Stimulated activated CD4-positive, alpha-beta T cell treated with anti-CD3 and anti-CD28 coated beads, TNF-alpha, amount 100 ng/mL, for 4 hours (primary cell): ENCODE data around the gene SENP7.
"Not testable (repeated sequence)": the region's sequence is repeated elsewhere in the genome, so short reads cannot be mapped to it uniquely, and the experiment has no call there.

Source experiments
- DNase-seq, 3 experiments: peaks; one replicate each; pipeline ENCODE4 v3.0.0-alpha.2; 2020; ENCODE audit warnings: low read depth in 3 of 3

The SENP7 gene

DNA sequence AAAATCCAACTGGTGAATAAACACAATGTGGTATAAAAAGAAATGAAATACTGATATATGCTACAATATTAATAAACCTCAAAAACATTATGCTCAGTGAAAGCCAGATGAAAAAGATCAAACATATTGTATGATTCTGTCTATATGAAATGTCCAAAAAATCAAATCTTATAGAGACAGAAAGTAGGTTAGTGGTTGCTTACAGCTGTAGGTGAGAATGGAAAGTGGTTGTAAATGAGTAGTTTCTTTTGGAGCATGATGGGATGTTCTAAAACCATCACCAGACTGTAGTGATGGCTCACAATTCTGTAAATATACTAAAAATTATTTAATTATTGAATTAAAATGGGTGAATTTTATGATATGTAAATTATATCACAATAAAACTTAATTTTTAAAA is 58.4 kb downstream of the SENP7 start:
- DNase-seq: no peak

DNA sequence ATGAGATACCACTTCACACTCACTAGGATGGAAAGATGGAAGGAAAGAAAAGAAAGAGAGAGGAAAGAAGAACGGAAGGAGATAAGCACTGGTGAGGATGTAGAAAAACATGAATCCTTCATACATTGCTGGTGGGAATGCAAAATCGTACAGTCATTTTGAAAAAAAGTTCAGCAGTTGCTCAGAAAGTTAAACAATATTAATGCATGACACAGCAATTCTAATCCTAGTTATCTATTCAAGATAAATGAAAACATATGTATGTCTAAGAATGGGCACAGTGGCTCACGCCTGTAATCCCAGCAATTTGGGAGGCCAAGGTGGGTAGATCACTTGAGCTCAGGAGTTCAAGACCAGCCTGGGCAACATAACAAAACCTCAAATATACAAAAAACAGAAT is 59.1 kb downstream of the SENP7 start:
- DNase-seq: no peak

- DNase-seq: not testable (repeated sequence)
These were observed 74.4 kb downstream of the SENP7 start for GRCh38 chr3:101438641-101439040.

- no peak for DNase-seq
These were observed 79.4 kb downstream of the SENP7 start for GRCh38 chr3:101433652-101434051.

GRCh38 chr3:101423984-101424888 is 88.8 kb downstream of the SENP7 start:
- DNase-seq: no peak

GRCh38 chr3:101418851-101419250 is 94.2 kb downstream of the SENP7 start:
- DNase-seq: no peak

DNA sequence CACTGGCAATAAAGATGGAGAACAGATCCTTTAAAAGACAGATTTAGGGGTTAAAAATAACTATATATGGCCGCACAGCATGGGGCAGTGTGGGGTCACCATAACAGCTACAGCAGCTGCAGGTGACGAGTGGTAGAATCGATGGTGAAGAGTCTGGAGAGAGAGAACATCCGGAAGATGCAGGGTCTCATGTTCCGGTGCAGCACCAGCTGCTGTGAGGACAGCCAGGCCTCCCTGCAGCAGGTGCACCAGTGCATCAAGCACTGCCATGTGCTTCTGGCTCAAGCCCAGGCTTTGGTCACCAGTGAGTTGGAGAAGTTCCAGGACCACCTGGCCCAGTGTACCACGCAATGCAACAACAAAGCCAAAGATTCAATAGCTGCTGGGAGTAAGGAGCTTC is 98.9 kb downstream of the SENP7 start:
- DNase-seq: no peak

GRCh38 chr3:101413656-101414055 is 99.4 kb downstream of the SENP7 start:
- DNase-seq: no peak

- no peak for DNase-seq
These were observed 121.5 kb downstream of the SENP7 start for GRCh38 chr3:101391413-101391950.

GRCh38 chr3:101388706-101389105 is 124.3 kb downstream of the SENP7 start:
- DNase-seq: no peak

DNA sequence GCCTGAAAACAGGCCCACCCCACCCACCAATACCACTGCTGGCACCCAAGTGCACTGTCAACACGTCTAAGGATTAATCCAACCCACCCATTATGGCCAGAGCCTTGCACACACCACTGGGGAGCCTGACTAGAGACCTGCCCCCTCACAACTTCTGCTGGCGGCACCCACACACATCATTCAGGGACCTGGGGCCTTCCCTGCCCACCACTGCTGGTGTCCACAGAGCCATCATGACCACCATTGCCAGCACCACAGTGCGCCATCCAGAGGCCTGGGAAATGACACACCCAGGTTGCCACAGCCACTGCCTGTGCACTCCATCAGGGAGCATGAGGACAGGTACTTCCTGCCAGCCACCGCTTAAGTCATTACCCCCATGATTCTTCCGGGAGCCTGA is 125.7 kb downstream of the SENP7 start:
- no peak for DNase-seq

DNA sequence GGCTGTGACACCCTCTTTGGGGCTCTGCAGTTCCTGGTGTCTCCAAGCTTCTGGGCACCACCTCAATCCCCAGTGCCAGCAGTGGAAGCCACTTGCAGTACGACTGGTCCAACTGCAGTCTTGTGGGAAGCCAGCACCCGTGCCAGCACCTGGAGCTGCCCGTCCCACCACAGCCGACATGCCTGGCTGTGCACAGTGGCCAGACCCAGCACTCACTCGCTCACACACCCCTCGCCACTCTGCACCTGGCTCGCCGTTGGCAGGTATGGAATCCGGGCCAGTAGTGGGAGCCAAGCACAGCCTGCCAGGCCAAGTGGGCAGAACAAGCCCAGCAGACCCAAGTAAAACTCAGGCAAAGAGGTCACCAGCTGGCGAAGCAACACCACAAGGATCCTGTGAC is 128.6 kb downstream of the SENP7 start:
- DNase-seq: no peak

- no peak for DNase-seq
These were observed 129.4 kb downstream of the SENP7 start for GRCh38 chr3:101383656-101384055.

DNA sequence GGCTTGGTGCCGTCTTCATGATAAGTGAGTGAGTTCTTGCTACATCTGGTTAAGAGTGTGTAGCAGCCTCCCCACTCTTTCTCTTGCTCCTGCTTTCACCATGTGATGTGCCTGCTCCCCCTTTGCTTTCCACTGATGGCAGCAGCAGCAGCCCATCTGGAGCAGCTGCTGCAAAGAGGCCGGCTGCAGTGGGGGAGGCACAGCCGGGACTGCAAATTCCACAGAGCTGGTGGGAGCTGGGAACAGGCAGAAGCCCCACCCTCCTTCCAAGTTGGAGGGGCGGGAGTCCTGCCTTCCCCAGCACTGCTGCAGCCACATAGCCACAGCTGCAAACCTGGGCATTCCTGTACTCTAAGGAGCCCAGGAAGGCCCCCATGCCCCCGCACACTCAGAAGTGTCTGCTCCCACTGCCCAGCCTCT is 129.8 kb downstream of the SENP7 start:
- DNase-seq: no peak

- no peak for DNase-seq
These were observed 131.2 kb downstream of the SENP7 start for GRCh38 chr3:101381809-101382208.

DNA sequence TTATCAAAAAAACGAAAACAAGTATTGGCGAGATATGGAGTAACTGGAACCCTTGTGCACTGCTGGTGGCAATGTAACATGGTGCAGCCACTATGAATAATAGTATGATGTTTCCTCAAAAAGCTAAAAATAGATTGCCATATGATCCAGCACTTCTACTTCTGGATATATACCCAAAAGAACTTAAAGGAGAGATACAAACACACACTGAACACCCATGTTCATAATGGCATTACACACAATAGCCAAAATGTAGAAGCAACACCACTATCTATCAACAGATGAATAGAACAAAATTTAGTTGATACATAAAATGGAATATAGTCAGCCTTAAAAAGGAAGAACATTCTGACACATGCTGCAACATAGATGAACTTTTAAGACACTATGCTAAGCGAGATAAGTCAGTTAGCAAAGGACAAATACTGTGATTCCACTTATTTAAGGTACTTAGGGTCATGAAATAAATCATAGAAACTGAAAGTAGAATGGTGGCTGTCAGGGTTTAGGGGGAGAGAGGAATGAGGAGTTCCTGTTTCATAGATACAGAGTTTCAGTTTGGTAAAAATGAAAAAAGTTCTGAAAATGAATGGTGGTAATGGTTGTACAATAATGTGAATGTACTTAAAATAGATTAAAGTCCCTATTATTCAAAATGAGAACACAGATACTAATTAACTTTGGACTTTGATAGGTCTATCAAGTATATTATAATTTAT is 133.2 kb downstream of the SENP7 start:
- no peak for DNase-seq

GRCh38 chr3:101377796-101378195 is 135.2 kb downstream of the SENP7 start:
- DNase-seq: no peak

GRCh38 chr3:101377209-101377608 is 135.8 kb downstream of the SENP7 start:
- DNase-seq: no peak

GRCh38 chr3:101375586-101375985 is 137.4 kb downstream of the SENP7 start:
- DNase-seq: no peak

- no peak for DNase-seq
These were observed 150.6 kb downstream of the SENP7 start for GRCh38 chr3:101362406-101362805.

DNA sequence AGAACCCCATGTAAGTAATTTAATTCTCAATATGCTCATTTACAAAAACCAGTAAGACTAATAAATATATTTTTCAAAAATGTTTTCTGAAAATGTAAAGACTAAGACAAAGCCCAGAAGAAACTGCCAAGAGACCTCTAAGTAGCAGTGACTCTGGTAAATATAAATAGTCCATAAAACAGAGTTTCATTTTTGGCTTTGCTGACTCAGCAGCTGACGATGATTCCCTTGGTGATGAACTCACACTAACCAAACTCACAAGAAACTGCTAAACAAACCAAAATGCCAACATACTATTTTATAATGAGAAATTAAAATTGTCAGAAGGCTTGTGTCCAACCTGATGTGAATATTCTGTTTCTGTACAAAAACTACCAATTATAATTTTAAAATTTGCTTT is 161.2 kb downstream of the SENP7 start:
- no peak for DNase-seq

- DNase-seq: no peak
These were observed 172.4 kb downstream of the SENP7 start for GRCh38 chr3:101340591-101340990.

GRCh38 chr3:101333883-101334282 is 179.1 kb downstream of the SENP7 start:
- DNase-seq: no peak
